ENCODE results near the gene SLIT3.

DNA sequence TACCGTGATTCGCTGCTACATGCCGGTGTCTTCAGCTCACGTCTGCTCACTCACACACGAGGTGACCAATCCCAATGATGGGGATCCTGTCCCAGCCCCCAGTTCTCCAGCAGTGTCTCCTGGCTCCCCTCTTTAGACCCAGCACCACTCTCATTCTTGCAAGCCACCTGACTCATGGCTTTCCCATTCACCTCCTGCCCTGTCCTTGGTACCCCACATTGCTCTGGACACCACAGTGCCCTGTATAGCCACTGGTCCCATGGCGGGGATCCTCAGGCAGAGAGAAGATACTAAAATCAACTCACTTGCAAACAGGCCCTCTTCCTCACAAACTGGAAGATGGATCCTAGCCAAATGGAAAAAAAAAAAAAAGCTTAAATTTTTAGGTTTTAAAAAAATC lies 81.0 kb downstream of the SLIT3 start:
- no peak for TF ChIP-seq ARNT (IDR thresholded peaks at IDR 0.05)
- no peak for TF ChIP-seq ELF4 (IDR thresholded peaks at IDR 0.05)
- no peak for TF ChIP-seq CTBP1 (IDR thresholded peaks at IDR 0.05; ENCODE audit: borderline replicate concordance)
- no peak for TF ChIP-seq SP1 (IDR thresholded peaks at IDR 0.05)
- no peak for TF ChIP-seq FOXA1 (IDR thresholded peaks at IDR 0.05)
- no peak for TF ChIP-seq ZNF384 (IDR thresholded peaks at IDR 0.05)
- TF ChIP-seq LEF1 (IDR thresholded peaks at IDR 0.05; ENCODE audit: borderline replicate concordance) = no peak
- no peak for TF ChIP-seq NFRKB (IDR thresholded peaks at IDR 0.05)
- TF ChIP-seq BHLHE40 (IDR thresholded peaks at IDR 0.05; ENCODE audit: borderline replicate concordance) = no peak
- no peak for TF ChIP-seq HDGF (IDR thresholded peaks at IDR 0.05; ENCODE audit: borderline replicate concordance)
- TF ChIP-seq FOXK2 (IDR thresholded peaks at IDR 0.05) = no peak
- no peak for TF ChIP-seq TARDBP (IDR thresholded peaks at IDR 0.05)
- TF ChIP-seq FOXM1 (IDR thresholded peaks at IDR 0.05; ENCODE audit: borderline replicate concordance) = no peak
